Neuronal stem cell (in vitro differentiated cells): ENCODE measurements around the gene ALKBH3.

ENCODE experiments used
- DNase-seq: peaks from one replicate; pipeline ENCODE4 v3.0.0-alpha.2; 2013; ENCODE audit warnings: low spot score
- H2AFZ ChIP-seq: one replicate; pipeline ENCODE4 v1.6.1; 2013; ENCODE audit warnings: mild to moderate bottlenecking, low read length, inconsistent platforms
- H2AK5ac ChIP-seq: 2 replicates; pipeline ENCODE4 v1.6.1; 2013; ENCODE audit warnings: low read depth, mild to moderate bottlenecking, inconsistent platforms, low read length, moderate library complexity, mixed read lengths
- H2BK120ac ChIP-seq: 2 replicates; pipeline ENCODE4 v1.6.1; 2013; ENCODE audit warnings: low read depth, mild to moderate bottlenecking, inconsistent platforms, low read length, moderate library complexity, mixed read lengths
- H2BK12ac ChIP-seq: one replicate; pipeline ENCODE4 v1.6.1; 2013; ENCODE audit warnings: low read length, inconsistent platforms
- H2BK15ac ChIP-seq: 2 replicates; pipeline ENCODE4 v1.6.1; 2013; ENCODE audit warnings: mild to moderate bottlenecking, low read length, inconsistent platforms, mixed read lengths
- H2BK5ac ChIP-seq: one replicate; pipeline ENCODE4 v1.6.1; 2013; ENCODE audit warnings: inconsistent platforms, mild to moderate bottlenecking, low read length, moderate library complexity
- H3K14ac ChIP-seq: one replicate; pipeline ENCODE4 v1.6.1; 2013; ENCODE audit warnings: low read length, inconsistent platforms
- H3K18ac ChIP-seq: 2 replicates; pipeline ENCODE4 v1.6.1; 2013; ENCODE audit warnings: low read length, inconsistent platforms
- H3K23ac ChIP-seq: 2 replicates; pipeline ENCODE4 v1.6.1; 2013; ENCODE audit warnings: low read depth, mild to moderate bottlenecking, mixed read lengths, low read length, inconsistent platforms; ENCODE audit not compliant: poor library complexity
- H3K27ac ChIP-seq: replicated peaks from 3 replicates; pipeline ENCODE4 v1.5.1; 2013; ENCODE audit warnings: low read length, inconsistent platforms
- H3K27me3 ChIP-seq, 3 experiments: 2 replicates each; pipeline ENCODE4 v1.6.1; 2013; ENCODE audit warnings: low read length in 3 of 3, mild to moderate bottlenecking in 2 of 3, inconsistent platforms in 1 of 3, low read depth in 1 of 3, mixed read lengths in 1 of 3, moderate library complexity in 1 of 3; ENCODE audit not compliant: control insufficient read depth in 3 of 3, insufficient read depth in 3 of 3
- H3K36me3 ChIP-seq, 2 donors: replicated peaks in 1 of 2; 2 replicates each; pipeline ENCODE4 v1.6.1; 2013; ENCODE audit warnings: low read length in 2 of 2; ENCODE audit not compliant: control insufficient read depth in 2 of 2, insufficient read depth in 2 of 2
- H3K4ac ChIP-seq: 2 replicates; pipeline ENCODE4 v1.6.1; 2013; ENCODE audit warnings: inconsistent platforms, mild to moderate bottlenecking, low read length, moderate library complexity
- H3K4me1 ChIP-seq, 2 donors: 1 replicate in 1 of 2; 2 replicates in 1 of 2; pipeline ENCODE4 v1.6.1; 2013; ENCODE audit warnings: low read length in 2 of 2, low read depth in 1 of 2; ENCODE audit not compliant: control insufficient read depth in 2 of 2, insufficient read depth in 1 of 2
- H3K4me2 ChIP-seq: one replicate; pipeline ENCODE4 v1.6.1; 2013; ENCODE audit warnings: mild to moderate bottlenecking, low read length, inconsistent platforms; ENCODE audit not compliant: insufficient read depth, poor library complexity, severe bottlenecking
- H3K4me3 ChIP-seq, 2 donors: 2 replicates each; pipeline ENCODE4 v1.5.1; 2013; ENCODE audit warnings: low read length in 2 of 2, mild to moderate bottlenecking in 2 of 2, inconsistent platforms in 1 of 2, moderate library complexity in 1 of 2
- H3K79me1 ChIP-seq: one replicate; pipeline ENCODE4 v1.6.1; 2013; ENCODE audit warnings: low read depth, mild to moderate bottlenecking, inconsistent platforms, low read length, moderate library complexity
- H3K9ac ChIP-seq: one replicate; pipeline ENCODE4 v1.6.1; 2013; ENCODE audit warnings: mild to moderate bottlenecking, low read depth, low read length, inconsistent platforms; ENCODE audit not compliant: poor library complexity
- H3K9me3 ChIP-seq, 2 donors: replicated peaks in 1 of 2; 2 replicates each; pipeline versions ENCODE3 to v1.6.1; 2013; ENCODE audit warnings: low read length in 2 of 2, mild to moderate bottlenecking in 2 of 2, inconsistent platforms in 1 of 2, low read depth in 1 of 2, mixed read lengths in 1 of 2, moderate library complexity in 1 of 2; ENCODE audit not compliant: control insufficient read depth in 2 of 2, insufficient read depth in 1 of 2
- H4K8ac ChIP-seq: one replicate; pipeline ENCODE4 v1.6.1; 2013; ENCODE audit warnings: low read depth, mild to moderate bottlenecking, inconsistent platforms, low read length, moderate library complexity
- H4K91ac ChIP-seq: one replicate; pipeline ENCODE4 v1.6.1; 2013; ENCODE audit warnings: low read length, low read depth, mild to moderate bottlenecking, inconsistent platforms; ENCODE audit not compliant: poor library complexity
- WGBS, 2 donors: extraction: QIAGEN DNeasy Blood & Tissue Kit; methylation state at CpG; one replicate each; pipeline ENCODE4 v1.1.7; 2013; ENCODE audit warnings: missing lambda C conversion rate in 2 of 2, mixed read lengths in 1 of 2; ENCODE audit not compliant: insufficient read length in 2 of 2, insufficient replicate concordance in 1 of 2; ENCODE audit errors: extremely low coverage in 2 of 2; 5-methylcytosine and 5-hydroxymethylcytosine counted together

ALKBH3 gene

DNA sequence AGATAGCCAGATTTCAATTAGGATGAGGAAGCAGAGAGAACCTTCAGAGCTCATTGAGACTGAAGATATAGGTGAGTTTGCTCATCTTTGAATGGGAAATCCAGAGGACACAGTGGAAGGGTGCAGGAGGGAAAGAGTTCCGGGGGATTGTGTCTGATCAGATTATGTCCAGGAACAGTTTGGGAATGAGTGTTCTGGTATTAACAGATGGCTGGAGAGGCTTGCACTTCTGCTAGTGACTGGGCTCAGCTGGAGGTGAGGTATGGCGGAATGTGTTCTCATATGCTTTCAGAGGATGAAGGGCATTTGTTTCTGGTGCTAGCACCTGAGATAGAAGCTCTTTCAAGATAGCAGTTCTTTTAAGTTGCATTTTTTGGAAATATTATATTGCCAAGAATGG lies 27.6 kb downstream of the ALKBH3 start:
- H3K14ac ChIP-seq, result no peak overlapping the region
- H3K4me2 ChIP-seq, result no peak overlapping the region
- peaks cover 2 to 14% of the 10 kb centered on the region in 2 donors for H3K4me1 ChIP-seq
- no peak overlapping the region for H2BK5ac ChIP-seq
- H2BK120ac ChIP-seq, result no peak overlapping the region
- H4K8ac ChIP-seq, result no peak overlapping the region
- H3K4ac ChIP-seq, result no peak overlapping the region
- no peak overlapping the region for H2BK15ac ChIP-seq
- no peak overlapping the region for H3K9ac ChIP-seq
- H2AK5ac ChIP-seq, result no peak overlapping the region
- H4K91ac ChIP-seq, result no peak overlapping the region
- no peak overlapping the region for H2BK12ac ChIP-seq
- peaks cover 3 to 45% of the 10 kb centered on the region in 2 donors for H3K36me3 ChIP-seq
- DNase-seq, result no peak
- no peak overlapping the region for H3K18ac ChIP-seq
- no CpG with 5 or more reads among the region's 2 CpGs for WGBS, 2 donors
- no peaks in the 10 kb centered on the region for H3K9me3 ChIP-seq
- no peak overlapping the region for H2AFZ ChIP-seq
- no peak overlapping the region for H3K27ac ChIP-seq
- H3K79me1 ChIP-seq, result no peaks in the 10 kb centered on the region
- H3K4me3 ChIP-seq, result no peak overlapping the region
- no peak overlapping the region for H3K23ac ChIP-seq
- no peaks in the 10 kb centered on the region for H3K27me3 ChIP-seq

- Histone ChIP-seq H2BK15ac (no peak overlapping the region), H3K14ac (no peak overlapping the region), H4K91ac (no peak overlapping the region), H2AFZ (no peak overlapping the region), H3K4me1 (peaks cover 2 to 14% of the 10 kb centered on the region in 2 donors), H2BK120ac (no peak overlapping the region), H3K27me3 (no peaks in the 10 kb centered on the region), H2BK5ac (no peak overlapping the region), H3K4me2 (no peak overlapping the region), H3K4ac (no peak overlapping the region), H2AK5ac (no peak overlapping the region), H3K18ac (no peak overlapping the region), H3K23ac (no peak overlapping the region), H3K9ac (no peak overlapping the region), H3K79me1 (no peaks in the 10 kb centered on the region), H2BK12ac (no peak overlapping the region), H3K4me3 (no peak overlapping the region), H4K8ac (no peak overlapping the region), H3K36me3 (peaks cover 5 to 45% of the 10 kb centered on the region in 2 donors), H3K27ac (no peak overlapping the region), H3K9me3 (no peaks in the 10 kb centered on the region)
- no CpG with 5 or more reads among the region's 7 CpGs for WGBS, 2 donors
- no peak for DNase-seq
These were observed 28.1 kb downstream of the ALKBH3 start for GRCh38 chr11:43908683-43909082.

- no peaks in the 10 kb centered on the region for H3K4me1 ChIP-seq
- H3K14ac ChIP-seq, result no peak overlapping the region
- H4K91ac ChIP-seq, result no peak overlapping the region
- H2BK120ac ChIP-seq, result no peak overlapping the region
- H4K8ac ChIP-seq, result no peak overlapping the region
- peak overlapping the region; percentile 24 for H3K9ac ChIP-seq
- no peak overlapping the region for H3K18ac ChIP-seq
- no peak overlapping the region for H2BK5ac ChIP-seq
- no peaks in the 10 kb centered on the region for H3K9me3 ChIP-seq
- no peak overlapping the region for H3K27ac ChIP-seq
- no peak overlapping the region for H3K4me3 ChIP-seq
- no peak for DNase-seq
- H2BK12ac ChIP-seq, result no peak overlapping the region
- H3K4ac ChIP-seq, result no peak overlapping the region
- H3K4me2 ChIP-seq, result no peak overlapping the region
- no CpG with 5 or more reads among the region's 3 CpGs for WGBS, 2 donors
- no peak overlapping the region for H2AFZ ChIP-seq
- H3K27me3 ChIP-seq, result no peaks in the 10 kb centered on the region
- no peak overlapping the region for H3K23ac ChIP-seq
- no peak overlapping the region for H2AK5ac ChIP-seq
- no peaks in the 10 kb centered on the region for H3K79me1 ChIP-seq
- peaks cover 4 to 68% of the 10 kb centered on the region in 2 donors for H3K36me3 ChIP-seq
- H2BK15ac ChIP-seq, result no peak overlapping the region
These were observed 33.3 kb downstream of the ALKBH3 start for GRCh38 chr11:43913829-43914380.

- Histone ChIP-seq H3K14ac (no peak overlapping the region), H3K4me3 (no peak overlapping the region), H3K9me3 (no peaks in the 10 kb centered on the region), H4K91ac (no peak overlapping the region), H3K9ac (no peak overlapping the region), H3K27ac (no peak overlapping the region), H3K27me3 (no peaks in the 10 kb centered on the region), H3K4me1 (no peaks in the 10 kb centered on the region), H3K18ac (no peak overlapping the region), H4K8ac (no peak overlapping the region), H3K23ac (no peak overlapping the region), H3K79me1 (no peaks in the 10 kb centered on the region), H2AK5ac (no peak overlapping the region), H2BK120ac (no peak overlapping the region), H3K36me3 (peaks cover 4 to 68% of the 10 kb centered on the region in 2 donors), H2BK5ac (no peak overlapping the region), H3K4ac (no peak overlapping the region), H2BK12ac (no peak overlapping the region), H2BK15ac (no peak overlapping the region), H3K4me2 (no peak overlapping the region), H2AFZ (no peak overlapping the region)
- no CpG with 5 or more reads among the region's 1 CpG for WGBS, 2 donors
- no peak for DNase-seq
These were observed 33.8 kb downstream of the ALKBH3 start for GRCh38 chr11:43914466-43914865.
